Neural cell (in vitro differentiated cells): Measurements from ENCODE around the gene KIF18B.

Experiments used
- EP300 ChIP-seq: fragments of 450-650 bp; conservative IDR thresholded peaks from 2 replicates; pipeline ENCODE4 v1.6.1; 2014; ENCODE audit warnings: antibody characterized with exemption, mild to moderate bottlenecking, moderate library complexity; ENCODE audit not compliant: poor library complexity, severe bottlenecking
- EZH2 ChIP-seq: fragments of 200-600, 300-800 bp; shearing (Covaris generic), sonication (generic); IDR thresholded peaks from 2 replicates; pipeline ENCODE4 v1.6.1; 2014; ENCODE audit warnings: antibody characterized with exemption, low read length, borderline replicate concordance, mild to moderate bottlenecking; ENCODE audit not compliant: insufficient read depth, poor library complexity, severe bottlenecking
- POLR2AphosphoS5 ChIP-seq: IDR thresholded peaks from 2 replicates; pipeline ENCODE4 v1.6.1; 2012
- RAD21 ChIP-seq: fragments of 450-650 bp; conservative IDR thresholded peaks from 2 replicates; pipeline ENCODE4 v1.6.1; 2014; ENCODE audit warnings: antibody characterized with exemption, mild to moderate bottlenecking, moderate library complexity
- TF ChIP-seq, protein P1 (sequence below): fragments of 450-650 bp; IDR thresholded peaks from 2 replicates; pipeline ENCODE4 v1.5.1; 2014; ENCODE audit warnings: antibody characterized with exemption, mild to moderate bottlenecking, moderate library complexity; ENCODE audit not compliant: poor library complexity, severe bottlenecking

DNA sequence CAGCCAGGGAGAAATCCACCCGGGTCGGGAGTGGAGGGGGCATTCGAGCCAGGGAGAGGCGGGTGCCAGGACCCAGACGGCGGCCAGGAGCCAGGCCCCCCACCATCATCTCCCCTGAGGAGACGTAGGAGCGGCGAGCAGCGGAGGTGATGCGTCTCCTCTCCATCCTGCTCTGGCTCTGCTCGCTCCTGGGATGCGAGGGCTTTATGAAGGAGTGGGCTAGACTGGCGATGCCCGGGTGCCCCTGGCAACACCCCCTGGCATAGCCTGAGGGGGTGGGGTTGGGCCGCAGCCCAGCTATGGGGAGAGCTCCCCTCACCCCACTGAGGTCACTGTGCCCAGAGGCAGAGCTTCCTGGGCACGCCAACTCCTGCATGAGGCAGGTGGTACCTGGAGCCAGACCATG lies 32.2 kb downstream of the KIF18B start, which contains the start of gene GFAP:
- TF ChIP-seq, protein P1, sequence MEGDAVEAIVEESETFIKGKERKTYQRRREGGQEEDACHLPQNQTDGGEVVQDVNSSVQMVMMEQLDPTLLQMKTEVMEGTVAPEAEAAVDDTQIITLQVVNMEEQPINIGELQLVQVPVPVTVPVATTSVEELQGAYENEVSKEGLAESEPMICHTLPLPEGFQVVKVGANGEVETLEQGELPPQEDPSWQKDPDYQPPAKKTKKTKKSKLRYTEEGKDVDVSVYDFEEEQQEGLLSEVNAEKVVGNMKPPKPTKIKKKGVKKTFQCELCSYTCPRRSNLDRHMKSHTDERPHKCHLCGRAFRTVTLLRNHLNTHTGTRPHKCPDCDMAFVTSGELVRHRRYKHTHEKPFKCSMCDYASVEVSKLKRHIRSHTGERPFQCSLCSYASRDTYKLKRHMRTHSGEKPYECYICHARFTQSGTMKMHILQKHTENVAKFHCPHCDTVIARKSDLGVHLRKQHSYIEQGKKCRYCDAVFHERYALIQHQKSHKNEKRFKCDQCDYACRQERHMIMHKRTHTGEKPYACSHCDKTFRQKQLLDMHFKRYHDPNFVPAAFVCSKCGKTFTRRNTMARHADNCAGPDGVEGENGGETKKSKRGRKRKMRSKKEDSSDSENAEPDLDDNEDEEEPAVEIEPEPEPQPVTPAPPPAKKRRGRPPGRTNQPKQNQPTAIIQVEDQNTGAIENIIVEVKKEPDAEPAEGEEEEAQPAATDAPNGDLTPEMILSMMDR = no peak
- TF ChIP-seq RAD21 = no peak
- no peak for TF ChIP-seq POLR2AphosphoS5
- no peak for TF ChIP-seq EZH2
- TF ChIP-seq EP300 = no peak
